Chondrocyte (in vitro differentiated cells): ENCODE data around the gene IRAK2. TPM values are rescaled to one million over a fixed set of nuclear protein-coding genes. Genes with fewer than 3 reads are reported as not detected.
"Not testable (repeated sequence)": the region's sequence is repeated elsewhere in the genome, so short reads cannot be mapped to it uniquely, and the experiment has no call there.

Experiments used
- DNase-seq: peaks from one replicate; pipeline ENCODE4 v3.0.0; 2021; ENCODE audit warnings: mixed read lengths, low spot score
- H3K27ac Mint-ChIP-seq: one replicate; pipeline ENCODE4 v1.8.0; 2021; ENCODE audit warnings: mild to moderate bottlenecking, moderate library complexity, mixed read lengths; ENCODE audit not compliant: unreplicated experiment
- H3K27me3 Mint-ChIP-seq: 2 replicates; pipeline ENCODE4 v1.8.0; 2021; ENCODE audit warnings: low read depth, mixed read lengths
- H3K36me3 Mint-ChIP-seq: 2 replicates; pipeline ENCODE4 v1.8.0; 2021; ENCODE audit warnings: low read depth, mixed read lengths
- H3K4me1 Mint-ChIP-seq: 2 replicates; pipeline ENCODE4 v1.8.0; 2021; ENCODE audit warnings: low read depth, mild to moderate bottlenecking, mixed read lengths
- H3K4me3 Mint-ChIP-seq: one replicate; pipeline ENCODE4 v1.8.0; 2021; ENCODE audit warnings: mild to moderate bottlenecking, moderate library complexity, mixed read lengths; ENCODE audit not compliant: unreplicated experiment
- H3K9me3 Mint-ChIP-seq: 2 replicates; pipeline ENCODE4 v1.8.0; 2021; ENCODE audit warnings: low read depth, mixed read lengths
- CTCF ChIP-seq: fragments of 200-600 bp; sonication (generic); IDR thresholded peaks from 2 replicates; pipeline ENCODE4 v1.5.0; 2021; ENCODE audit warnings: antibody characterized with exemption, mild to moderate bottlenecking, moderate library complexity
- total RNA-seq: library from RNA; stranded (reverse); gene quantifications from 3 replicates; pipeline ENCODE4 v1.2.1, GENCODE V29; 2021

IRAK2 gene
- total RNA-seq, 1 donor from 2014 or later = 1.6 TPM

GRCh38 chr3:10160346-10160745 is 4.4 kb upstream of the IRAK2 start:
- H3K27ac Mint-ChIP-seq = no peak overlapping the region
- no peaks in the 10 kb centered on the region for H3K27me3 Mint-ChIP-seq
- no peak for DNase-seq
- H3K36me3 Mint-ChIP-seq = no peaks in the 10 kb centered on the region
- no peak overlapping the region for H3K4me3 Mint-ChIP-seq
- TF ChIP-seq CTCF = no peak
- no peaks in the 10 kb centered on the region for H3K4me1 Mint-ChIP-seq
- no peaks in the 10 kb centered on the region for H3K9me3 Mint-ChIP-seq

- no peak for DNase-seq
- TF ChIP-seq CTCF = no peak
- Mint-ChIP-seq H3K27ac (no peak overlapping the region), H3K4me3 (no peak overlapping the region), H3K27me3 (no peaks in the 10 kb centered on the region), H3K4me1 (peaks cover under 1% of the 10 kb centered on the region), H3K36me3 (no peaks in the 10 kb centered on the region), H3K9me3 (no peaks in the 10 kb centered on the region)
Observed at GRCh38 chr3:10160925-10161324, 3.8 kb upstream of the IRAK2 start.

GRCh38 chr3:10162185-10162584 is 2.5 kb upstream of the IRAK2 start:
- Mint-ChIP-seq H3K4me3 (no peak overlapping the region), H3K9me3 (no peaks in the 10 kb centered on the region), H3K36me3 (no peaks in the 10 kb centered on the region), H3K27ac (no peak overlapping the region), H3K27me3 (no peaks in the 10 kb centered on the region), H3K4me1 (peaks cover 8% of the 10 kb centered on the region)
- TF ChIP-seq CTCF = no peak
- no peak for DNase-seq

GRCh38 chr3:10164201-10164545 is 546 bp upstream of the IRAK2 start:
- not testable (repeated sequence) for H3K27me3 Mint-ChIP-seq, H3K36me3 Mint-ChIP-seq, H3K27ac Mint-ChIP-seq

GRCh38 chr3:10166213-10166604 is 1.5 kb downstream of the IRAK2 start:
- Mint-ChIP-seq H3K4me1 (peaks cover 8% of the 10 kb centered on the region), H3K4me3 (no peak overlapping the region)
- no peak for DNase-seq

More at GRCh38 chr3:10164201-10164545, 546 bp upstream of the IRAK2 start:
- H3K9me3 Mint-ChIP-seq, DNase-seq, H3K4me1 Mint-ChIP-seq: not testable (repeated sequence)
- peak overlapping the region; percentile 54 for H3K4me3 Mint-ChIP-seq

More at GRCh38 chr3:10166213-10166604, 1.5 kb downstream of the IRAK2 start:
- Mint-ChIP-seq H3K36me3 (no peaks in the 10 kb centered on the region), H3K27me3 (no peaks in the 10 kb centered on the region), H3K9me3 (peaks cover 7% of the 10 kb centered on the region), H3K27ac (no peak overlapping the region)
- no peak for TF ChIP-seq CTCF
